HG03439 (cell line): ENCODE results near the gene FOLR1.
"Not testable (repeated sequence)": the region's sequence is repeated elsewhere in the genome, so short reads cannot be mapped to it uniquely, and the experiment has no call there.

Experiments used
- ATAC-seq: cut with Tn5 transposase; IDR thresholded peaks from one replicate; pipeline ENCODE4 v1.9.1; 2021; ENCODE audit warnings: mild to moderate bottlenecking, moderate library complexity; ENCODE audit not compliant: unreplicated experiment

FOLR1 gene

DNA sequence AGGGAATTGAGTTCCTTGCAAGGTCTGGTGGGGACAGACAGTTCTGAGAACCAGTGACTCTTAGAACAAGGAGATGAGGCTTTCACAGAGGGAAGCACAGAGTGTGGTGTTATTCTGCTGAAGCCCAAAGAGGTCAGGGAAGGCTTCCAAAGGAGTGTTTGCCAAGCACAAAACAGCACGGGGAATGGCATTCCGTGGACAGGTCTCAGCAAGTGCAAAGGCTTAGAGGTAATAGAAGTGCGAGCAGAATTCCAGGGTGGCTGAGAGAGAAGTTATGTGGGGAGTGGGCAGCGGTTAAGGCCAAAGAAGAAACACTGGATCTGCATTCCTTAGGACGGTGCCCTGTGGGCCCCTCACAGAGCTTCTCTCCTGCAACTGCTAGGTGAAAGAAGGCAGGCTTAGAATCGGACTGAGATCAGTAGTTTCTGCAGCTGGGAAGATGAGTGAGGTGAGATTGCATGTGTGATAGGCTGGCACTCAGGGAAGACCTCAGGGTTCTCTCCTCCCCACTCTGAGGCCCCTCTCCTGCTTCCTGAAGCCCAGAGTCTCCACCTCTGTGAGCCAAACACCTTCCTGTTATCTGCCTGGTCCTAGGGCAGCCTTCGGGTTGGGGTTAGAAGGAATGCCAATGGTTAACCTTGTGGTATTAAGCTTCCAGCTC, 10.9 kb upstream of the FOLR1 start:
- ATAC-seq = not testable (repeated sequence)

DNA sequence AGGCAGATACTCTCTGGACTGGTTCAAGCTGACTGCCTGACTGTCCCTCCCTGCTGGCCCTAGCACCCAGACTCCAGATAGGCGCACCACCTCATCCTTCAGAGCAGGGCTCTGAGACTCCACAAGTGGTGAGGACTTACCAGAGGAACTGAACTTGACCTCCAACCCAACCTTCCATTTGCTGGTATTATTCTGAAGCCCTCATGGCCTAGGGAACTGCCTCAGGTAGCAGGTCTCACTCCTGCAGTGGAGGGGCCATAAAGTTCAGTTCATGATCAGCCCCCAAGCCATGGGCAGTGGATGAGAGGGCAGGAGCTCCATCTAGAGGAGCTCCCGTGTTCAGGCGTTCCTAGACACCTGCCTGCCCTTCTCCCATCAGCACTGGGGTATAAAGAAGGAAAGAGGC, 10.4 kb upstream of the FOLR1 start:
- not testable (repeated sequence) for ATAC-seq

DNA sequence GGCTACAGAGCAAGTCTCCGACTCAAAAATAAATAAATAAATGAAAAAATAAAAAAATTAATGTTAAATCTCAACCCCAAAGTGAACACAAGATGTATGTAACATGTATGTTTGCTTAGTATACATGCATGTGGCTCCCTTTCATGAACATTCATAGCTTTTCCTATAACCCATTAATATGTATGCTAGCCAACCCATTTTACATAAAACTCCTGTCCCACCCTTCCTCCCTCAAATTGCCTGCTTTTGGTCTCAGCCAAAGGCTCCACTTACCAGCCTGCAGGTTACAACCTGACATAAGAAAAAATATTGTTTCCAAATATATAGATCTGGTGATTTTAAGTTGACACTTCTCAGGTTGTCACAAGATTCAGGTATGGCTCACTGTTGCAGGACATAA, 3.7 kb upstream of the FOLR1 start:
- ATAC-seq = no peak

DNA sequence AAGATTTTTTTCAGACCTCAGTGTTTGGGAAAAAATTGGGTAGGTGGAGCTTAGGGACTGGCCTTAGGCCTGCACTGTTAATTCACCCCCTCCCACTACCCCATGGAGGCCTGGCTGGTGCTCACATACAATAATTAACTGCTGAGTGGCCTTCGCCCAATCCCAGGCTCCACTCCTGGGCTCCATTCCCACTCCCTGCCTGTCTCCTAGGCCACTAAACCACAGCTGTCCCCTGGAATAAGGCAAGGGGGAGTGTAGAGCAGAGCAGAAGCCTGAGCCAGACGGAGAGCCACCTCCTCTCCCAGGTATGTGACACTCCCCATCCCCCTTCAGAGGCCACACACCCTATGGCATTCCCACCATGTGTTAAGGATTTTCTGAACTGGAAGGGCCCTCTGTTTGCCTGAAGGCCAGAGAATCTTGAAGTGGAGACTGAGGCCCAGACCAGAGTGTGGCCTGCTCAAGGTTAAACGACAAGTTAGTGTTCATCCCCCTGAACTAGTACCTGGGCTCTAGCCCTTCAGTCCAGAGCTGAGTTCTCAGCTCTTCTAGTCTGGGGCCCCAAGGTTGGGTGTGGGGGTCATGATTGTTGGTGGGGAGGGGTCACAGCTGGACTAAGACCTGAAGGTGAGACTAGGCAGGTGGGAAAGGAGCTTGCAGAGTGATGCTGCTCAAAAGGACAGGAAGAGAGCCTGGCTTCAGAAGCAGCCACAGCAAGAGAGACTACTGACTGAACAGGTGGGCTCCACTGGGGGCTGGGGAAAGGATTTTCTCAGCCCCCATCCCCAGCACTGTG, 2.3 kb upstream of the FOLR1 start:
- ATAC-seq = no peak

DNA sequence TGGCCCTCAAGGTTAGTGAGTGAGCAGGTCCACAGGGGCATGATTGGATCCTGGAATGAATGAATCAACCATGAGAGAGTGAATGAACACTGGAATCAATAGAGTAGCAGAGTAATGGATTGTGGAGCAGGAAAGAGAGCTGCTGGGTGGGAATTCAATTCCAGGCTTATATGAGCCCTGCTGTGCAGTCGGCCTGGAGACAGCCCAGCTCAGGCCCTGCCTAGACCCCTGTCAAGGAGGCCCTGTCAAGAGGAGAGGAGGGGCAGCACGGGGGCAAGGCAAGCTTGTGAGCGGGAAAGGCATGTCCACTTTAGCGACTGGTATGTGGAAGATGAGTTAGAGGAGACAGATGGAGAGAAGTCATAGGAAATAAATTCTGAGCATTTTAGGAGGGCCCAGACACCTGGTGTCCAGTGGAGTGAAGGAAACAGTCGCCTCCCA, 1.3 kb upstream of the FOLR1 start:
- ATAC-seq = no peak

DNA sequence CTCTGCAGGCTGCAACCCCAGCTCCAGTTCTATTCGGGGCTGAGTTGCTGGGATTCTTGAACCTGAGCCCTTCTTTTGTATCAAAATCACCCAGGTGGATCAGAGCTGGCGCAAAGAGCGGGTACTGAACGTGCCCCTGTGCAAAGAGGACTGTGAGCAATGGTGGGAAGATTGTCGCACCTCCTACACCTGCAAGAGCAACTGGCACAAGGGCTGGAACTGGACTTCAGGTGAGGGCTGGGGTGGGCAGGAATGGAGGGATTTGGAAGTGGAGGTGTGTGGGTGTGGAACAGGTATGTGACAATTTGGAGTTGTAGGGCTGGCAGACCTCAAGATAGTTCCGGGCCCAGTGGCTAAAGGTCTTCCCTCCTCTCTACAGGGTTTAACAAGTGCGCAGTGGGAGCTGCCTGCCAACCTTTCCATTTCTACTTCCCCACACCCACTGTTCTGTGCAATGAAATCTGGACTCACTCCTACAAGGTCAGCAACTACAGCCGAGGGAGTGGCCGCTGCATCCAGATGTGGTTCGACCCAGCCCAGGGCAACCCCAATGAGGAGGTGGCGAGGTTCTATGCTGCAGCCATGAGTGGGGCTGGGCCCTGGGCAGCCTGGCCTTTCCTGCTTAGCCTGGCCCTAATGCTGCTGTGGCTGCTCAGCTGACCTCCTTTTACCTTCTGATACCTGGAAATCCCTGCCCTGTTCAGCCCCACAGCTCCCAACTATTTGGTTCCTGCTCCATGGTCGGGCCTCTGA, 3.8 kb downstream of the FOLR1 start:
- ATAC-seq = no peak

DNA sequence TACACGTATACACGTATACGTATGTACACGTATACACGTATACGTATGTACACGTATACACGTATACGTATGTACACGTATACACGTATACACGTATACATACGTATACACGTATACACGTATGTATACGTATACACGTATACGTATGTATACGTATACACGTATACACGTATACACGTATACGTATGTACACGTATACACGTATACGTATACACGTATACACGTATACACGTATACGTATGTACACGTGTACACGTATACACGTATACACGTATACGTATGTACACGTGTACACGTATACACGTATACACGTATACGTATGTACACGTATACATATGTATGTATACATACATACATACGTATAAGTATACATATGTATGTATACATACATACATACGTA, 9.5 kb downstream of the FOLR1 start:
- not testable (repeated sequence) for ATAC-seq

DNA sequence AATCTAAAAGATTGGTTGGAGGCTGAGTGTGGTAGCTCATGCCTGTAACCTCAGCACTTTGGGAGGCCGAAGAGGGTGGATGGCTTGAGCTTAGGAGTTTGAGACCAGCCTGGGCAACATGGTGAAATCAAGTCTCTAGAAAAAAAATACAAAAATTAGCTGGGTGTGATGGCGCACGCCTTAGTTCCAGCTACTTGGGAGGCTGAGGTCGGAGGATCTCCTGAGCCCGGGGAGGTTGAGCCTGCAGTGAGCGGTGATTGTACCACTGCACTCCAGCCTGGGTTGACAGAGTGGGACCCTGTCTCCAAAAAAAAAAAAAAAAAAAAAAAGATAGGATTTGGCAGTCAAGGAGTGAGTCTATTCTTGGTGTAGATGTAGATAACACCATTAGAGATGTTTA, 10.6 kb downstream of the FOLR1 start:
- no peak for ATAC-seq

DNA sequence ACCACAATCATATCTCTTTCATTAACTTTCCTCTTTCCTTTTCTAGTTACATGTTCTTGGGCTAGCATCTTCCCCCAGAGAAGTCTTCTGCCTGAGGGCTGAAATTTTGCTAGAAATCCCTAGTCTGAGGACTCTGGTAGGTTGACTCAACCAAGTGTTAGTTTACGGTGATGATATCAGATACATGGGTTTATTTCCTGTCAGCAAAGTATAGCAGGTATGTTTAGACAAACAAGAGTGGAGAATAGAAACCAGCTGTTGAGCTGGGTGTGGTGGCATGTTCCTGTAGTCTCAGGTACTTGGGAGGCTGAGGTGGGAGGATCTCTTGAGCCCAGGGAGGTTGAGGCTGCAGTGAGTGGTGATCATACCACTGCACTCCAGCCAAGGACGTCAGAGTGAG, 11.2 kb downstream of the FOLR1 start:
- no peak for ATAC-seq

DNA sequence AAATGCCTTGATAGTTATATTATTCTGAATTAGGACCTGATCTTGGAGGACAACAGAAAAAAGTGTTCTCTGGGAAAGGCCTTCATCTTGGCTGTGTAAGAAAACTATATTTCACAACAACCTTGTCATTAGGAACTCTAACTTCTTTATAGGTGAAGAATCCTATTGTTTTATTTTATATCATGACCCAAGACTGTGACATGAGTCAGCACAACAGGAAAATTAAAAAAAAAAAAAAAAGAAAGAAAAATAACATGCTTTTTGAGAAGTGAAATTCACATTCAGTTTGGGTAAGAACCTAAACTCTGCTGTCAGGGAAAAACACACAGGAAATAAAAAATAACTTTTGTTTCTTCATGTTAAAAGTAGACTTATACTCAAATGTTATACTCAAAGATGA, 12.9 kb downstream of the FOLR1 start:
- no peak for ATAC-seq

DNA sequence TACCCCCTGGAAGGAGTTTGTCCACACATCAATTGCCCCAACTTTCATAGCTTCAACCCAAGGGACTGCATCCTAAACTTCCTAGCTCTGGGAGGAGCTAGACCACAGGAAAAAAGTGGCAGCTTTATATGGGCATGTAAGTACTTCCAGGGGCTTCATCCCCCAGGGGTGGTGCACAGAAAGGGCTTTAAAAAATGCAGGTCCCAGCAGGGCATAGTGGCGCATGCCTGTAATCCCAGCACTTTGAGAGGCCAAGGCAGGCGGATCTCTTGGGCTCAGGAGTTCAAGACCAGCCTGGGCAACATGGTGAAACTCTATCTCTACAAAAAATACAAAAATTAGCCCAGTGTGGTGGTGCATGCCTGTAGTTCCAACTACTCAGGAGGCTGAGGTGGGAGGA, 14.9 kb downstream of the FOLR1 start:
- not testable (repeated sequence) for ATAC-seq

DNA sequence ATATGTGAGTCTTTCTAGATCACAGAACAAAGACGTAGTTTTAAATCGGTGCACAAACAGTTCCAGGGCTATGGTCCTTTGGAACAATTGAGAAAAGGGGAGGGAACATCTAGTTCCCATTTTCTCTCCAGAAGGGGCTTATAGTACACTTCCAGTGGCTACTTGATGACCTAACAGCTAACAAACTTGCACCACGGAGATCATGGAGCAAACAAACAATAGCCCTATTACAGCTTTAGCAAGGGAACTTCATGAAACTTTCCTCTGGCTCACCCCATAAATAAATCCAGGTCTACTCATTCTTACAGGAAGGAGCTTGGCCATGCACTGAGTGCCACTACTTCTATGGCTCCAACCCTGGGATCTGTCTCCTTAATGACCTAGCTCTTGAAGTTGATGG, 16.3 kb downstream of the FOLR1 start:
- ATAC-seq = no peak

DNA sequence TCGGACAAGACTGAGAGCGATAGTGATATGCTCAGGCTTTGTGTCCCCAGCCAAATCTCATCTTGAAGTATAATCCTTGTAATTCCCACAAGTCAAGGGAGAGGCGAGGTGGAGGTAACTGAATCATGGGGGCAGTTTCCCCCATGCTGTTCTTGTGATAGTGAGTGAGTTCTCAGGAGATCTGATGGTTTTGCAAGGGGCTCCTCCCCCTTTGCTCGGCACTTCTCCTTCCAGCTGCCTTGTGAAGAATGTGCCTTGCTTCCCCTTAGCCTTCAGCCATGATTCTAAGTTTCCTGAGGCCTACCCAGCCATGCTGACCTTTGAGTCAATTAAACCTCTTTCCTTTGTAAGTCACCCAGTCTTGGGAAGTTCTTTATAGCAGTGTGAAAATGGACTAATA, 17.2 kb downstream of the FOLR1 start:
- no peak for ATAC-seq

DNA sequence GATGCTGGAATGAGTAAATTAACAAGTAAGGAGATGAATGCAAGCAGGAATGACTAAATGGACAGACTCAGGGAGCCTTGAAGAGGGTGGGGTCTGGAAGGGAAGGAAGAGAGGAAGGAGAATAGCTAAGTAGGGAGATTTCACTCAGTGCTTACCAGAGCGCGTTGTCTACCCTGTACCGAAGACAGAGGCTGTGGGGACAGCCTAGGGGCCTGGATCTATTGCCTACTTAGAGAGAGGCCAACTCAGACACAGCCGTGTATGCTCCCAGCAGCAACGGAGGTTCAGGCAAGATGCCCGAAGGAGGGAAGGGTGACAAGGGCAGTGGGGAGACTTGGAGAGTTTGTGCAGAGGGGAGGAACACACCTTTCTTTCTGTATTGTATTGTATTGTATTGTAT, 24.7 kb downstream of the FOLR1 start, which contains the start of gene FOLR2:
FOLR2 (plus strand) TSS at position 157 of the 400 bp plus-strand sequence. CDS start 1,791 bp downstream, outside the sequence.
- no peak for ATAC-seq

DNA sequence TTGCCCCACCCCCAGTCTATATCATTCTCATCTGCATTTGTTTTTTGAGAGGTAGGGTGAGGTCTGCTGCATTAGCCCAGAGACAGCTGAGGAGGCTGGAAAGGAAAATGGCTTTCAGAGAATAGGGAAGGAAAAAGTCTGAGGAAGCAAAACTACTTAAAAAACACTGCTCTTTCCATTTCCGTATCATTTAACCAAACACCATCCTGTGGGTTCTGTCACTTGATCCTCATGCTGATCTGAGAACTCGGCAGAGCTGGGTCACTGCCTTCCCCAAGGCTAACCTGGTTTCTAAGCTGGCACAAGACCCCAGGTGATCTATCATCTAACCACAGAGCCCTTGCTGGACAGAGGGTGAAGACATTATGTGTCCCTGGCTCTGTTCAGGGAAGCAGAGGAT, 25.9 kb downstream of the FOLR1 start:
- no peak for ATAC-seq

DNA sequence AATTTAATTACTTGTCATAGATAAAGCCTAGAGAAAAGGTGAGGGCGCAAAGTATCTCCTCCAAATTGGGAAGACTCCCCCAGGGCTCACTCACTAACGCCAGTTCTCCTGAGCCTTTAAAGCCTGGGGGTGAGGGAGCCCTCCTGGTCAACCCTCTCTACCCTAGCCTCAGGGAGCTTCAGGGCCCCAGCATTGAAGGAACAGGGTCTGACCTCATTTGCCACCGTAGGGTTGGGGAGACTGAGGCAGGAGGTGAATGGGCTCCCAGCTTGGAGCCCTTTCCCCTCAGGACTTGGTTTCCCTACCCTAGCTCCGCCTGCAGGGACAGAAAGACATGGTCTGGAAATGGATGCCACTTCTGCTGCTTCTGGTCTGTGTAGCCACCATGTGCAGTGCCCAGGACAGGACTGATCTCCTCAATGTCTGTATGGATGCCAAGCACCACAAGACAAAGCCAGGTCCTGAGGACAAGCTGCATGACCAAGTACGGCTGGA, 26.4 kb downstream of the FOLR1 start:
- ATAC-seq = no peak

DNA sequence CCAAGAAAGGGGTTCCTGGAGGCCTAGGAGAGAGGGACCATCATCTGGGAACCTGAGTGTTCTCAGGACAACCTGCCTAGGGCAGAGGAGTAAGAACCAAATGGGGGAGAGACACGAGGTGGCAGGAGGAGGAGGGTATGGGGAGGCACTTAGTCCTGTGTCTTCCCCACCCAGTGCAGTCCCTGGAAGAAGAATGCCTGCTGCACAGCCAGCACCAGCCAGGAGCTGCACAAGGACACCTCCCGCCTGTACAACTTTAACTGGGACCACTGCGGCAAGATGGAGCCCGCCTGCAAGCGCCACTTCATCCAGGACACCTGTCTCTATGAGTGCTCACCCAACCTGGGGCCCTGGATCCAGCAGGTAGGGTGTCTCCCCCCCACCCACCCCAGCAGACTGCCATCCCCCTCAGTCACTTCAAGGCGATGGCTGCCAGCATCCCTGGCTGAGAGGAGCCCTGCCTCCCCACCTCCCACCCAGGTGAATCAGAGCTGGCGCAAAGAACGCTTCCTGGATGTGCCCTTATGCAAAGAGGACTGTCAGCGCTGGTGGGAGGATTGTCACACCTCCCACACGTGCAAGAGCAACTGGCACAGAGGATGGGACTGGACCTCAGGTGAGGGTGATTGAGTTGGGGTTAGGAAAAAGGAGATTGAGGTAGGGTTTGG, 28.9 kb downstream of the FOLR1 start:
- no peak for ATAC-seq

DNA sequence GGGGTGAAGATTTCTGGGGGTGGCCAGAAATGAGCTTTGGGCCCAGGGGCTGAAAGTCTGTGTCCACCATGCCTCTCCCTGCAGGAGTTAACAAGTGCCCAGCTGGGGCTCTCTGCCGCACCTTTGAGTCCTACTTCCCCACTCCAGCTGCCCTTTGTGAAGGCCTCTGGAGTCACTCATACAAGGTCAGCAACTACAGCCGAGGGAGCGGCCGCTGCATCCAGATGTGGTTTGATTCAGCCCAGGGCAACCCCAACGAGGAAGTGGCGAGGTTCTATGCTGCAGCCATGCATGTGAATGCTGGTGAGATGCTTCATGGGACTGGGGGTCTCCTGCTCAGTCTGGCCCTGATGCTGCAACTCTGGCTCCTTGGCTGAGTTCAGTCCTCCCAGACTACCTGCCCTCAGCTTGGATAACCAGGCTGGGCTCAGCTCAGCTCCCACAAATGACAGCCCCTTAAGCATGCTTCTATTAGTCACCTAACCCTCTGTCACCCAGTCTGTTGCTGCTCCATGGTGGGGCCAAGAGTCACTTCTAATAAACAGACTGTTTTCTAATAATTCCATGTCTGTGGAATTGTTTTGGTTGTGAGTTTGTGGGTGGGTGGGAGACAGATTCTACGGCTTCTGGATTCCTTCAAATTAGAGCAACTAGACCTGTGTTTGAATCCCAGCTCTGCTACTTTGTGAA, 29.6 kb downstream of the FOLR1 start:
- ATAC-seq = no peak

DNA sequence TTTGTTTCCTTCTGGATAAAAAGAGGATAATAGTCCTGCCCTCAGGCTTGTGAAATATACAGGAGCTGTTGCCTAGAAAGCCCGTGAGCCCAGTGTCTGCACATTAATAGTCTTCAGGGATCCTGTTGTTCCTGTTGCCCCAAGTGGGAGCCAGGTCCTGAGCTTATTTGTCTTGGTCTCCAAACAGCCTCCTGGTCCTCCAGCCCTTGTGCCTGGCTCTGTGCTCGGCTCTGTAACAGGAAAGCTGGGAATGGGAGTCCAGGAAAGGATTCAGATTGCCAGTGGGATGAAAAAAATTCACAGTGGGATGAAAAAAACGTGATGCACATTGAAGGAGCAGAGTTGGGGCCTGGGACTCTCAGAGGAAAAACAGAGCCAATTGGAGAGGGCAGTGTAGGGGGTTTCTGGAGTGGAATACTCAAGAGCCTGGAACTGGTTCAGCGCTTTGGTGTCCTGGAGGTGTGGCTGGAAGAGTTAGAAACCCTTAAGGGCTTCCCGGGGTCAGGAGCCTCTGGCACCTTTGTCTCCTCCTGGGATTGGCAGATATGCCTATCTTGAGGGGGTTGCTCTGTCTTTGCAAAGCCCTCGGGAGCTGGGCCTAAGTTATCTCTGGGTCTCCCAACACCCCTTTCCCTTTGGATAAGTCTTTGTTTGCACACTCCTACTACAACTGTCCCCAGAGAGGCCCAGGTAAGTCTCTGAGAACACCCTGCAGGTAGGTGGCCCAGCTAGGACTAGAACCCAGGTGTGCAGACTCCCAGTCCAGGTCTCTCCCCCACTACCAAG, 30.4 kb downstream of the FOLR1 start:
- ATAC-seq = no peak
